ENCODE results near the gene UFC1.
"Not testable (repeated sequence)": the region's sequence is repeated elsewhere in the genome, so short reads cannot be mapped to it uniquely, and the experiment has no call there.

The UFC1 gene

DNA sequence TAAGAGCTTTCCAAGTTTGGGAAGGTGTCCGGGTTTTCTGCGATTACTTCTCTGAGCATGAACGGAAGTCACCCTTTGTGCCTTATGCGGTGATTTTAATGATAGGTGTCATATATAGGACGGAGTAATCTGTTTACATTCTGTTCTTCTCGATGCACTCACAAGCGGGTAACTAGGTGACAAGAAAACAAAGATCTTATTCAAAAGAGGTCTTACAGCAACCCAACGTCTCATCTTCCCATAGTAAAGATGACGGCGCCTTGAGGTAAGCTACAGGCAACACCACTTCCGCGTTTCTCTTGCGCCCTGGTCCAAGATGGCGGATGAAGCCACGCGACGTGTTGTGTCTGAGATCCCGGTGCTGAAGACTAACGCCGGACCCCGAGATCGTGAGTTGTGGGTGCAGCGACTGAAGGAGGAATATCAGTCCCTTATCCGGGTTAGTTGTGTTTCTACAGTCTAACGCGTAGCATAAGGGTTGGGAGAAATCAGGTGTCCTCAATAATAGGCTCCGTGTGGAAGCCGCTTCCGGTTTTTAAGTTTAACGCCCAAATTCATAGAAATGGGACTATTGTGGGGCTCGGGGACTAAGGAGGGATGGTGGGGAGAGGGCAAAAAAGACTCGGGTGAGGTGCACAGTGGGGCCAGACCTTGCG is at the start of gene UFC1:
UFC1 (plus strand) TSS at position 297 of the 656 bp plus-strand sequence; CDS start at position 317, 20 bp downstream.
- peak; percentile 90 for DNase-seq

DNA sequence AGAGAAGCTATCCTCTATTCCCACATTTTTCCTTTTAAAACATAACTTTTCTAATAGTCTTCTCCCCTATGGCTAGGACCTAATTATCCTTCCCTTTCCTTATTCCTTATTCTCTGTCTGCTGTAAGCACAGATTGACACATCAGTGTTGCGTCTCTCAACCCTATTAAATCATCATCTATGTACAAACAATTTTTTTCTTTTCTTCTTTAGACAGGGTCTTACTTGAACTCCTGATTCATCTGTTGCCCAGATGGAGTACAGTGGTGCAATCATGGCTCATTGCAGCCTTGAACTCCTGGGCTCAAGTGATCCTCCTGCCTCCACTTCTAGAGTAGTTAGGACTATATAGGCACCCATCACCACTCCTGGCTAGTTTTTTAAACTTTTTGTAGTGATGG is 47.3 kb upstream of the UFC1 start:
- no peak for DNase-seq

DNA sequence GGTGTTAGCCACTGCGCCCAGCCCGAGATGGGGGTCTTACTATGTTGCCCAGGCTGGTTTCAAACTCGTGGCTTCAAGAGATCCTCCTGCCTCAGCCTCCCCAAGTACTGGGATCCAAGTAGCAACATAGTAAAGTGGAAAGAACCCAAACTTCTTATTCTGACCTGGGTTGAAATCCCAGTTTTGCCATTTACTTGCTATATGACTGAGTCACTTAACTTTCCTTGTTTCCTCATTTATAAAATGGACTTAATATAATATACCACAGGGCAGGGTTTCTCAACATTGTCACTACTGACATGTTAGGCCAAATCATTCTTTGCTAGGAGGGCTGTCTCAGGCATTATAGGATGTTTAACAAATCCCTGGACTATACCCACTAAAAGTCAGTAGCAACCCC is 42.7 kb upstream of the UFC1 start:
- no peak for DNase-seq

DNA sequence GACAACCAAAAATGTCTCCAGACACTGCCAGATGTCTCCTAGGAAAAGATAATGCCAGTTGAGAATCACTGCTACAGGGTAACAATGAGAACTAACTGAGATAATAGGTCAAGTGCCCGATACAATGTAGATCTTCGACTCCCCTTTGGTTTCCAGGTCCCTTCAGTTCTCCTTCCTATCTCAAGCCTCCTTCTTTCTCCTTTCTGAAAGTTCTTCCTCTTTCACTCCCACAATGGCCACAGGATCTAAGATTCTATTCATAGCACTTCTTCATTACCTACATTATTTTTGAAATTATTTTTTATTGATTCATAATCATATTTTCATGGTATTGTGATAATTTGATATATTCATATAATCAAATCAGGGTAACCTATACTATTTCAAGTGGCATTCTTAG is 42.3 kb upstream of the UFC1 start:
- no peak for DNase-seq

DNA sequence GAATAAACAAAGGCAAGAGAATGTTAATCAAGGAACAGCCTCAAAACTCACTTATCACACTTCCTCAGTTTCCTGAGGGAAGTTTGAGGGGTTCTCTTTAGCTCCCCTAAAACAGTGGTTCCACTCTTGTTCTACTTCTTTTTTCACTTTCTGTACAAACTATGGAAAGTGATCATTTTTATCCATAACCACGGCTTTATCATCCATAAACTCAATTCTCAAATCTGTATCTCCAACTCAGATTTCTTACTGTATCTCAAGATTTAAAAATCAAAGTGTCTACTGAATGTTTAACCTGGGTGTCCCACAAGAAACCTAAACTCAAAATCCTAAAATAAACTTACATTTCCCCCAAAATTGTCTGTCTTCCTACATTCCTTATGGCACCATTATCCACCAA is 39.9 kb upstream of the UFC1 start:
- no peak for DNase-seq

DNA sequence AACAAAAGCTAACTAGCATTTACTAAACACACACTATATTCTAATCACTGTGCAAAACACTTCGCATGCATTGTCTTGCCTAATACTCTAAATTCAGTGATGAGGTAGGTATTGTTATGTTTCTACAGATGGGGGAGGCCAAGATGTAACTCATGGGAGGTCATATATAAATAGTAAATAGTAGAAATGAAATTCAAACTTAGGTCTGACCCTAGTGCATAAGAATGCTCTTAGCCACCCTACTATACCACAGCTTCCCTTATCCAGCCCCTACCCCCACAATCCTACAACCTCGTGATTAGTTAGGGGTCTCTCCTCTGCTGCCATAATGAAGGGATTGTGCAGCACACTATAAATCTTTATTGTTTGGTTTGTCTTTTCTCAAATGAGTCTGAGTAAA is 39.2 kb upstream of the UFC1 start:
- DNase-seq = no peak

DNA sequence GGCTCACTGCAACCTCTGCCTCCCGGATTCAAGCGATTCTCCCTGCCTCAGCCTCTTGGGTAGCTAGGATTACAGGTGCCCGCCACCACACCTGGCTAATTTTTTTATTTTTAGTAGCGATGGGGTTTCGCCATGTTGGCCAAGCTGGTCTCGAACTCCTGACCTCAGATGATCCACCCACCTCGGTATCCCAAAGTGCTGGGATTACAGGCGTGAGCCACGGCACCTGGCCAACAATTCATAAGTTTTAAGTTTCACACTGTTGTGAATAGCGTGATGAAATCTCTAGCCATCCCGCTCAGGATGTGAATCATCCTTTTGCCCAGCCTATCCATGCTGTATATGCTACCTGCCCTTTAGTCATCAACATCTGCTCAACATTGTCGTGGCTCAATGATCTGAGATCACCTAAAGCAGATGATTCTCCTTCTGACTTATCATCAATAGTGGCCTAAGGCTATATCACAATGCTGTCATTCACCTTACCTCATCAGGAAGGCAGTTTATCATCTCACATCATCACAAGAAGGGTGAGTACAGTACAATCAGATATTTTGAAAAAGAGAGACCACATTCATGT is 38.6 kb upstream of the UFC1 start:
- no peak for DNase-seq

DNA sequence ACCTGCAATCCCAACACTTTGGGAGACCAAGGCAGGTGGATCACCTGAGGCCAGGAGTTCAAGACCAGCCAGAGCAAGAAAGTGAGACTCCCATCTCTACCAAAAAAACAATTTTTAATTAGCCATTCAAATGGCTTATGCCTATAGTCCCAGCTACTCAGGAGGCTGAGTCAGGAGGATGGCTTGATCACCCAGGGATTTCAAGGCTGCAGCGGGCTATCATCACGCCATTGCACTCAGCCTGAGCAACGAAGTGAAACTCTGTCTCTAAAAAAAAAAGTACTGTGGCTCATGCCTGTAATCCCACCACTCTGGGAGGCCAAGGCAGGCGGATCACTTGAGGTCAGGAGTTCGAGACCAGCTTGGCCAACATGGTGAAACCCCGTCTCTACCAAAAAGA is 37.8 kb upstream of the UFC1 start:
- not testable (repeated sequence) for DNase-seq

DNA sequence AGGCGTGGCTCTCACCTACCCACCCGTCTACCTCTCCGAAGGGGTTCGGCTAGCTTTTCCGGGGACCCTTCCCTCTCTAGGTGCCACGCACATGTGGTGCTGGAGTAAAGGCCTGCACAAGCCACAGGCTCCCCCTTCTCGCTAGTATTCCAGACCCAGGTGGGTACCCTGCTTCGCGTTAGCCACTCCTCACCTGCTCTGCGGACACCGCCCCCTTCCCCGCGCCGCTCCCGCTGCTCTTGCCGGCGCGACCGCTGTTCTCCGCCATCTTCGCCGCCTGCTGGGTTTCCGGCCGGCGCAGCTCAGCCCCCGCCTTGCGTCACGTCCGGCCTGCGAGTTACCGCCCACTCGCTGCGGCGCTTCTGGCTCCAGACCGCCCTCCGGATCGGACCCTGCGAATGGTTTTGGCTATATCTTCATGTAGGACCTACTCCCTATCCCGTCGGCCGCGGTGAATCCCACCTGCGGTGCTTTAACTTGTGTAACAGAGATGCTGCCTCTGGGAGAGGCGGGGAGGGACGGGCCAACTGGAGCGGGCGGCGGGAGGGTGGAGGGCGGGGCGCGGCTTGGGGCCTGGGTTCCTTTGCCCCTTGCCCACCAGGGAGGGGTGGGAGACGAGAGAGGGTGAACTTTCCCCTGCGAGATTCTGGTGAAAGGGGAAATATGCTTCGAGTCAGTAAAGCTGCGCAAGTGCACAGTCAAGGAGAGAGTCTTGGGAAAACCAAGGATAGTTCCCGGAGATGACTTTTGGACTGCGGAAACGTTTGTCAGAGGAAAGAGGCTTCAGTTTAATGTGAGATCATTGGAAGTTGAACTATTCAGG is 35.8 kb upstream of the UFC1 start, which contains the start of the genes NIT1 and PFDN2:
NIT1 (plus strand) TSS at position 347 of the 823 bp plus-strand sequence; CDS start at position 419, 72 bp downstream.
PFDN2 (minus strand) TSS at position 279 of the 823 bp plus-strand sequence; CDS start at position 268, 11 bp downstream.
- peak; percentile 95 for DNase-seq

DNA sequence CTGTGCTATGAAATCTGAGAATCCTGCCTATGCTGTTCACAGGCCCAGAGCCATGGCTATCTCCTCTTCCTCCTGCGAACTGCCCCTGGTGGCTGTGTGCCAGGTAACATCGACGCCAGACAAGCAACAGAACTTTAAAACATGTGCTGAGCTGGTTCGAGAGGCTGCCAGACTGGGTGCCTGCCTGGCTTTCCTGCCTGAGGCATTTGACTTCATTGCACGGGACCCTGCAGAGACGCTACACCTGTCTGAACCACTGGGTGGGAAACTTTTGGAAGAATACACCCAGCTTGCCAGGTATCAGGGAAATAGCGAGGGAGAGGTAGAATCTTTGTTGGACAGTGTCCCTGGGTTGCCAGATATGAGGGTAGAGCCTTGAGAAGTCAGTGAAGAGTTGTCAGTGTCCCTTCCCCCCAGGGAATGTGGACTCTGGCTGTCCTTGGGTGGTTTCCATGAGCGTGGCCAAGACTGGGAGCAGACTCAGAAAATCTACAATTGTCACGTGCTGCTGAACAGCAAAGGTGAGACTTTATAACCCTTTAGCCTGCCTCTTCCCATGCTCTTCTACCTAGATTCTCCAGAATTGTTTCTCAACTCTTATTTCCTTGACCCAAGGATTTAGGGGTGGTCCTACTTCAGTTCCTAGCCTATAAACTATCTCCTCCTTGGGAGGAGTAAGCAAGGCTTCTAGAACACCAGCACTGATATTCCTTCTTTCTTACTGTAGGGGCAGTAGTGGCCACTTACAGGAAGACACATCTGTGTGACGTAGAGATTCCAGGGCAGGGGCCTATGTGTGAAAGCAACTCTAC is 34.5 kb upstream of the UFC1 start:
- DNase-seq = peak; percentile 89

DNA sequence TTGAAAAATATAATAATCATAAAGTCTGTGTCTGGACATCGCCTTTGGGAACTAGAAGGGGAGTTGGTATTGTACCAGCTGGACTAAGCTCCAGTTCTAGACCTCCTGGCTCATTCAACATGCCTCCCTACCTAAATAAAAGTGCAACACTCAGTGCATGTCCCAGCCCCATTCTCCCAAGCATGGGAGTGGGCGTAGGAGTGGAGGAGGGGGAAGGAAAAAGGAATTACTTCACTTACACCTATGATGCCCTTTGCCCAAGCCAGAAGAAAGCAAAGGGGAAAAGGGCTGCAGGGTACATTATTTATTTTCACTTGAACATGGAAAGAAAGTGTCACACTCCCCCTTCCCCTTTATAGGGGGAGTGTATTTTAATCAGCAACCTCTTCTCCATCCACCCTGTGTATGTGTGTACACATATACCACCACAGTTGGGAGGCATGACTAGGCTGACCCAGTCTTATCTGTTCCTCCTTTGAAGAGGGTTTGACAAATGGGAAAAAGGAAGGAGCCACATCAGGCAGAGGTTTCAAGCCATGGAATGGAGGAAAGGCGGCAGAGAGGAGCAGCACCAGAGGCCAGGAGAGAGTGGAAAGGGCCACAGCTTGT is 32.6 kb upstream of the UFC1 start:
- no peak for DNase-seq

DNA sequence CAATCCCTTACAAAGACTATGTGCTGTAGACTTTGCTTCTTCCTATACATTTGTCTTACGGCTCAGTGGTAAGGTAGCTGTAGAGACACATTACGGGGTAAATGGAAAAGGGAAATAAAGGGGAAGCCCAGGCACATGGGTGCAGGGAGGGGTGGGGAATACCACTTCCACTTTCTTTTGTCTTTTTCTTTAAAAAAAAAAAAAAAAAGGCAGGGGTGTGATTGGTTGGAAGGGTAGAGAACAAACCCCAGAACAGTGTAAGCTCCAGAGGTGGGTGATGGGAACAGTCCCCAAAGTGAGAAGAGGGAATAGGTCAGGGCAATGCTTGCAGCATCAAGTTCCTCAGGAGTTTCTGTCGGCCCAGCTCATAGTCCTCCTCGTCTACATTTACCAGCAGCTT is 31.9 kb upstream of the UFC1 start:
- DNase-seq = no peak

DNA sequence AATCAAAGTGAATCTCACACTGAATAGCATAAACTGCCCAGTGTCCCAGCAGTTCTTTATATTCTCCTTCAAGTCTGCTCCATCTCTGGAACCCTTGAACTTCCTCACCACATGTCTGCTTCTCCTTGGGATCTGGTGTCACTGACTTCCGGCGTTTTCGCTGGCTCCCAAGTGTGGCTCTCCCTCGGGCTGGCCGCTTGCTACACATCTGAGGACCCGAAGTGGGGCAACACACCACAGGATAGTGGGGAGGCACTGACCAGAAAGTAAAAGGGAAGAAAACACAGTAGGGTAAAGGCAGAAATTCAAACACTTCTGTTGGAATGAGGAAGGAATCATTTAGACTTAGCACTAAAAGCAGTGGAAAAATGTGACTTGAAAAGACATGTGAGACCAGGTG is 30.8 kb upstream of the UFC1 start:
- no peak for DNase-seq

DNA sequence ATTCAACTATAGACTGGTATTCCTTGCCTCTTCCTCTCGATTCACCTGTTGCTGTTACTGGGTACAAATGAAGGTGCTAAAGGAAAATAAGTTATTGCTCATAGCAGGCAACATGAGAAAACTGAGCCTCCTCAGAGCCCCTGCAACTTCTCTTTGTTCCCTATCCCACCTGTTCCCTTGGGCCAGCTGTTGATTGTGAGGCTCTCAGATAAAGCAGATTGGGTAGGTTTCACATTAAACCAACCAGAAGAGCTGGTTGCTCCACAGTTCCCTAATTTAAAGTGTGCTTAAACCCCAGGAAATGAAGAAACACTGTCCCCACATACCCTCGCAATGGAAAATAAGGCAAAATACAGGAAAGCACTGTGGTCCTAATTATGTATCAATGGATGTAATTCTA is 26.1 kb upstream of the UFC1 start:
- no peak for DNase-seq

DNA sequence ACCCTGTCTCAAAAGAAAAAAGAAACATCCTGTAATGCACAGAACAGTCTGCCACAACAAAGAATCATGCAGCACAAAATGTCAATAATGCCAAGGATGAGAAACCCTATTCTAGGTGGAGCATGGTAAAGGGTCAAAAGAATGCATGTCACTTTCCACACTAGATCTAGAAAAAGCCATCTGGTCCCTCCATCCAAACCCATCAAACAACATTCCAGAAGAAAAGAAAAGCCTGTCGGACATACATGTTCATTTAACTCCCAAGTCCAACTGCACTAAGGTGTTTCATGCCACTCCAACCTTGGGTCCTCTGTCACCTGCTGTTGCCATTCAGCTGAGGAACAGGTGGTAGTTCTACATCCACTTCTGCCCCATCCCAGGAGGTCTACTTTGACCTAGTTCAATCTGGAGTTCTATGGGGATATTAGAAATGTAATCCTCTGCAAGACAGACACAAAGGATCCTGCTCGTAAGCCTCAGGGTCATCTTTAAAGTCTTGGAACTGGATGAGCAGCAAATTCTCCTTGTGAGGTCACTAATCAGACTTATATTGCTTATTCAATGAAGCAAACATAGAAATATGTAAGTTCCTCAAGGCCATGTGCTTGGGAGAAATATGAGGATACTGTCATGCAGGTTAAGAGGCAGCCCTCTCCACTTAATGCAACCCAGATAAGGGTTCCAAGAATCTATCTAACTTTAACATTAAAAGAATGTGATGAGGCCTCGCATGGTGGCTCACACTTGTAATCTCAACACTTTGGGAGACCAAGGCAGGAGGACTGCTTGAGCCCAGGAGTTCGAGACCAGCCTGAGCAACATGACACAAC is 25.0 kb upstream of the UFC1 start:
- no peak for DNase-seq

DNA sequence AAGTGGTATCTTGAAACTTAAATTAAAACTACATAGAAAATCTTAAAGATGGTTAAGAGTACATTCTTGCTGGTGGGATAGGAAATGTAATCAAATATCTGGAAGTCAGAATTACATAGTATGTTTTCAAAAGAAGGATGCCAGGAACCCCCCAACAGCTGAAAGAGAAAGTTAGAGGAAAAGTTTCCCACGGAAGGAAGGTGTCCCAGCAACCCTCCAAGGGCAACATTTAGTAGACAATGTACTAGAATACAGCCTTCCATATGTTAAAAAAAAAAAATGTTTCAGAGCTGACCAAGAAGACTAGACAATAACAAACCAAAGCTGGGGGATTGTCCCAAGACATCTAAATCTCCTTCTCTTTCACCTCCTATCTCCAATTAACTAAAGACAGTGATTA is 23.5 kb upstream of the UFC1 start:
- DNase-seq = no peak

DNA sequence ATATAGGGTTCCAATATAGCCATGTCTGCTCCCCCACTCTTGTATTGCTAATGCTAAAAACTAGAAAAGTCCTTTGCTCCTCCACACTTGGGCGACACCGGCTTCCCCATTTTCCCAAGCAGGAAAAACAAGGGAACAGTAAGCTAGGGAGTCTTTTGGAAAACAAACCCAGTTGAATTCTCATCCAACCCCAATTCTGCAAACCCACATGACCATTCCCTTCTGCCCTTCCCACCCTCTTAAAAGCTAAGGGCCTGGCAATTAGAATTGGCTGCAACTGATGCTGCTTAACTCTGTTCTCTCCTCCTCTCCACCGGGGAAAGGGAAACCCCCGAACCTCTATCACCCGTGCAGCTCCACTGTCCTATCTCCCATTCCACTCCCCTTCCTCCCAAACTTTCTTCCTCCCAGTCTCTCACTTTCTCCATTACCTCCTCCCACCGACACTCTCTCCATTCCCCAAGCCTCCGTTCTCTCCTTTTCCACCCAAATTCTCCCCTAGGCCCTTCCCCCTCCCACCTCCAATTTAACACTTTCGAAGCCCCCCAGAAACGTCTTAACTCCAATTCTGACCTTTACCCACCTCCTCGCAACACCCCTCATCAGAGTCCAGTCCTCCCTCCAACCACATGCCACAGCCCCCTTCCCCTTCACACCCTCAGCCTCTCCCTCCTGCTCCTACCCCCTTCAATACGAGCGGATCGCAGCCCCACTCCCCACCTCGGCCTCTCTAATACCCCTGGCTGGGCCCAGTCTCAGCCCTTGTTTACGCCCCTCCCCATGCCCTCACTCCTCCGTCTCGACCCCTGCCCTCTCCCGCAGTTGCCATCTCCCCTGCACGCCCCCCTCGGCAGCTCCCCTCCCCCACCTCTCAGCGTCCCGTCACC is 22.0 kb upstream of the UFC1 start:
- no peak for DNase-seq

DNA sequence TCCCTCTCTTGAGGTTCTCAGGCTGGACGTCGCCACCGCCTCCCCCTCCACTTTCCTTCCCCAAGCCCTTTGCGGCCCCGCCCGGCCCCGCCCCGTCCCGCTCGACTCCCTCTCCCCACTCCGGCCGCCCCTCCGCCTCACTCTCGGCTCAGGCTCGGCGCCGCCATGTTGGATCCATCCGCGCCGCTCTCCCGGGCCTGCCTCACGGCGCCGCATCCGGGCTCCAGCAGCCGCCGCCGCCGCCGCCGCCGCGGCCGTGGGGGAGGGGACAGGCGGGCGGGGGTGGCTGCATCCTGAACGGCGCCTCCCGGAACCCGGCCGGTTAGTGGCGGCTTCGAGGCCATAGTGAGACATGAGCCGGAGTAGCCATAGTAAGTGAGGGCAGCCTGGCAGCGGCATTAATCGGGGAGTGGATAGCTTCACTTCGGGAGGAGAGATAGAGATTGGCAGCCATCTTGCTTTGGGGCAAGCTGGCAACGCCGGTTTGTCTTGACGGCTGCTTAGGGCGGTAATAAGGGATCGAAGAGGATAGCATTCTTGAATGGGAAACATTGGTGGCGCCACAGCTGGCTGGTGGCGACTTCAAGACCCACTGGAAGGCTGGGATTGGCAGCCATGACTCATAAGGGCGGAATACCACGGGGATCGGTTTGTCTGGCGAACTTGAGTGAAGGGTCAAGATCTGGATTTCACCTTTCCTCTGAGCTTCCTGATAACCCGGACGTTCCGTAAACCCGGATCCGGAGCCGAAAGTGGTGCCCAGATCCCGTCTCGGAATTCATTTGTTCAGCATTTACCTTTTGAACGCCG is 21.2 kb upstream of the UFC1 start, which contains the start of gene DEDD:
DEDD (minus strand) TSS at position 258 of the 810 bp plus-strand sequence. CDS start 8,205 bp downstream, outside the sequence.
- DNase-seq = peak; percentile 98

DNA sequence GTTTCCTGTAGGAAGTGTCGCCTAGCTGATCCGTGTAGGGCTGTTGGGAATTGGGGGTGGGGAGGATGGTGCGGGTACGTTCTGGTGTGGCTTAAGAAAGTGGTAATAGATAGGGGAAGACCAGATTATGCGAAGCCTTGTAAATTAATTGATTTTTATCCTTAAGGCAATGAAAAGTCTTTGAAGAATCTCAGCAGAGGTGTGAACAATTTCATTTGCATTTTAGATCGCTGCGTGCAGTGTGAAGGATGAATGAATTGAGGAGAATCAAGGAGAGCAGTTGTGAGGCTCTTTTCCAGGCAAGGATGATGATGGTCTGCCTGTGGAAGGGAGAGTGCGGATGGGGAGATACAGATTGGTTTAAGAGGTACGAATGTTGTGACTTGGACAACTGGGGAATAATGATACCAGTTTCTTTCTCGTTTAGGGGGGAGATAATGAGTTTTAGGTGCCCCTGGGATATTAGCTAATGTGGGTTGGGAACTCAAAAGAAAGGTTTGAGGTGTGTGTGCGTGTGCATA is 20.5 kb upstream of the UFC1 start:
- DNase-seq = no peak

Data from islet precursor cell (in vitro differentiated cells).